ENCODE measurements around the gene PNKD.

PNKD gene

DNA sequence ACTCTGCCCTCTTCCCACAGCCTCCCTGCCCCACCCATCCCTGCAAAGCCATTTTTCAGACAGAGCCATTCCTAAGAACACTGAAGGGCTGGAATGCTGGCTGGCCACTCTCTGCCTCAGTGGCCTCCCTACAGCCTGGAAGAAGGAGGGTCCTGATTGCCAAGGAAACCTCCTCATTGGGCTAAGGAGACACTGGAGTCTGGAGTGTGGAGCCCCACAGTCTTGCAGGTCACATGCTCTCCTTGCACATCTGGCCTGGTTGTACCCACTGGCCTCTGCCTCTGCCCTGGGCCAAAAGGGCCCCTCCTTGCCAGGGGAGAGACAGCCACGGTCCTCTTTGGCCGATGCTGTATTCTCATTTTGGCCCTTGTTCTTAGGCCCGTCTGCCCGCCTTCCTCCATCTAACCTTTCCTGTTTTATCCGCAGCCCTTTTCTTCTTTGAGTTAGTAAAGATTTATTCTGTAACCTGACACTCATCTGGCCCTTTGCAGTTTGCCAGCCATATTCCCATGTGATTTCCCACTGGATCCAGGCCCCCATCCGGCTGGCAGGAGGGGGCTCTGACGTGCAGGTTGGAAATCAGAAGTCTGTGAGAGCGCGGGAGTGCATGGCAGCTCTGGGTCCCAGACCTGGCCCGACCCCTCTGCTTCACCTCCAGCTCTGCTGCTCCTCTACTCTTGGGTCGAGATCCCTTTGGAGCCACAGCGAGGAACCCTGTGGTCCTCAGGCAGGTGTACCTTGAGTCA lies 75.3 kb downstream of the PNKD start:
- DNase-seq = no peak

- DNase-seq = no peak
Measured at GRCh38 chr2:218347172-218347571, 76.9 kb downstream of the PNKD start.

DNA sequence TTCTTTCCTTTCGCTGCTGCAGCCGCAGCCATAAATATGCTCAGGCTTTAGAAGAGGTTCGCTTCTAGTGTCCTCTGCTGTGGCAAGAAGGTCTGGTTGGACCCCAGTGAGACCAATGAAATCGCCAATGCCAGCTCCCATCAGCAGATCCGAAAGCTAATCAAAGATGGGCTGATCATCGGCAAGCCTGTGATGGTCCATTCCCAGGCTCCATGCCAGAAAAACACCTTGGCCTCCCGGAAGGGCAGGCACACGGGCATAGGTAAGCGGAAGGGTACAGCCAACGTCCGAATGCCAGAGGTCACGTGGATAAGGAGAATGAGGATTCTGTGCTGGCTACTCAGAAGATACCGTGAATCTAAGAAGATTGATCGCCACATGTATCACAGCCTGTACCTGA lies 83.7 kb downstream of the PNKD start:
- DNase-seq = no peak

DNA sequence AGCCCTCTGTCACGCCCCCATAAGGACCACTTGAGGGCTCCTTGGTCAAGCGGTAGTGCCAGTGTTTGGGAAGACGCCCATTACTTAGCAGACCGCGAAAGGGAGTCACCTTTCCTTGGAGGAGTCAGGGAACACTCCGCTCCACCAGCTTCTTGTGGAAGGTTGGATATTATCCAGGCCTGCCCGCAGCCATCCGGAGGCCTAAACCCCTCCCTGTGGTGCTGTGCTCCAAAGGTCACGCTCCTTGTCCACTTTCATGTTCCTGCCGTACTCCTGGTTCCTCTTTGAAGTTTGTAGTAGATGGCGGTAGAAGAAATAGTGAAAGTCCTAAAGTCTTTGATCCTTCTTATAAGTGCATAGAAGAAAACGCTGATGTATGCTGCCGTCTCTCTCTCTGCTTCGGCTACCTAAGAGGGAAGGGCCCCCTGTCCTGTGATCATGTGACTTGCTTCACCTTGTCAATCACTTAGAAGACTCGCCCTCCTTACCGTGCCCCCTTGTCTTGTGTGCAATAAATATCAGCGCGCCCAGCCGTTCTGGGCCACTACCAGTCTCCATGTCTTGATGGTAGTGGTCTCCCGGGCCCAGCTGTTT lies 84.6 kb downstream of the PNKD start:
- DNase-seq = no peak

GRCh38 chr2:218357236-218358177 lies 87.2 kb downstream of the PNKD start:
- no peak for DNase-seq

DNA sequence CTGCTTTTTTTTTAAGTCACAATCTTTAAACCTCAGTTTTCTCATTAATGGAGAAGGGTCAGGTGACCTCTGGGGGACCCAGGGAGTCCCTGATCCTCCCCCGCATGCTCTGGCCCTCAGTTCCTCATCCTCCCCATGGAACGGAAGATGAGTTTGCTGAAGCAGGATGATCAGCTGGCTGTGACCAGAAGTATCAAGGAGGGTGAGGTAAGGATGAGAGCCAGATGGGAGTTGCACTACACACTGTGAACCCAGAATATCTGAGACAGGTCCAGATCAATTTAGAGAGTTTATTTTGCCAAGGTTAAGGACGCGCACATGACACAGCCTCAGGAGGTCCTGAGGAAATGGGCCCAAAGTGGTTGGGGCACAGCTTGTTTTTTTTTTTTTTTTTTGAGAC lies 90.1 kb downstream of the PNKD start:
- DNase-seq = no peak

- DNase-seq = no peak
Measured at GRCh38 chr2:218362606-218363005, 92.3 kb downstream of the PNKD start.

GRCh38 chr2:218363736-218364135 lies 93.4 kb downstream of the PNKD start:
- no peak for DNase-seq

DNA sequence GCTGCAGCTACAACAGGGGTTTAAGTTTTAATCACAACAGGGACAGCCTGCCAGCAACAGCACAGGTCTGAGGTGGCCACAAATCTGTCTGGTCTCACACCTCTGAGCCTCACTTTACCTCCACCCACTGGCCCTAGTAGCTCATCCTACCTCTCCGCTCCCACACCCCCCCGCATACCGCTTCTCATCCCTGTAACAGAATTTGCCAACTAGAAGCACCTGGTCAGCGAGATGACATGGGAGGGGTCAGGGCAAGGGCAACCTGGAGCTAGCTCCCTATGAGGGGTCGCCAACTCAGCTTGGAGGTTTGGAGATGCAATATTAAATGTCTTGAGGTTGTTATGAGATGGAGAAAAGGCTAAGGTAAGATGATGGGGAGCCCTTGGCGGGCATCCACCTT lies 93.9 kb downstream of the PNKD start:
- DNase-seq = no peak

GRCh38 chr2:218366621-218367414 lies 96.5 kb downstream of the PNKD start:
- no peak for DNase-seq

GRCh38 chr2:218367415-218368149 lies 97.3 kb downstream of the PNKD start:
- DNase-seq = peak; percentile 74

DNA sequence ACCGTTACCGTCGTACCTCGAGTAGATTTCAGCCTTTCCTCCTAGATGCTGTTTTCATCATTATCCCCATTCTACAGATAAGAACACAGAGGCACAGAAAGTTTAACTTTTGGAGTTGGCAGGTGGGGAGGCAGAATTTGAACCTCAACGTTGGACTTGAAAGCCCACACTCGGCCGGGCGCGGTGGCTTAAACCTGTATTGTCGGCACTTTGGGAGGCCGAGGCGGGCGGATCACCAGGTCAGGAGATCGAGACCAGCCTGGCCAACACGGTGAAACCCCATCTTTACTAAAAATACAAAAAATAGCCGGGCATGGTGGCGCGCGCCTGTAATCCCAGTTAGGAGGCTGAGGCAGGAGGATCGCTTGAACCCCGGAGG lies 97.8 kb downstream of the PNKD start:
- DNase-seq = no peak

DNA sequence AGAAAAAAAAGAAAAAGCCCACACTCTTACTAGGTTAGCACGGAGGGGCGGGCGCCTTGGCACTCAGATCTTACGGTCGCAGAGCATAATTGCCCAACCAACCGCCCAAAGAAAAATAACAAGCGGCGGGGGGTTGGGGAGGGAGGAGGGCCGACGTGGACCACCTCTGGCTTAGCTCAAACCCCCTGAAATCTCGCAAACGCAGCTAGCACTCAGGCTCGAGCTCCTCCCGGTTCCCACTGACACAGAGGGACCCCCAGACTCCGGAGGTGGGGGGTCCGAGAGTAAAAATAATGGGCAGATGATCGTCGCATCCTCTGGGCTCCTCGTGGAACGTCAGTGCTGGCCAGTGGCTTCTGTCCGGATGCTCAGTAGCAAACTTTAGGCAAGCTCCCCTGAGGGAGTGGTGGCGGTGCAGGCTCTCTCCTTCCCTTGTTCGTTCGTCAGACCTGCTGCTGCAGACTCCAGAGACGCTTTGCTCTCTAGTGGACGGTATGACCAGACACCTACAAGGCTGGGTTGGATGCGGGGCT lies 98.4 kb downstream of the PNKD start:
- DNase-seq = no peak

DNA sequence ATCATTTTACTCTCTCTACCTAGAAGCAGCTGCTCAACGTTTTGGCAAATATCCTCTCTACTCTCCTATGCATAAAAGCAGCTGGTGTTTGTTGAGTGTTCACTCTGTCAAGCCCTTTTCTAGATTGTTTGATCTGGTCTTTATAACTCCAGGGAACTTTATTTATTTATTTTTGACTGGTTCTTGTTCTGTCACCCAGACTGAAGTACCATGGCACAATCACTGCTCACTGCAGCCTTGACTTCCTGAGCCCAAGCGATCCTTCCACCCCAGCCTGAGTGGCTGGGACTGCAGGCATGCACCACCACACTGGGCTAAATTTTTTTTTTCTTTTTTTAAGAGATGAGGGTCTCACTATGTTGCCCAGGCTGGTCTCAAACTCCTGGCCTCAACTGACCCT lies 99.0 kb downstream of the PNKD start:
- DNase-seq = no peak

DNA sequence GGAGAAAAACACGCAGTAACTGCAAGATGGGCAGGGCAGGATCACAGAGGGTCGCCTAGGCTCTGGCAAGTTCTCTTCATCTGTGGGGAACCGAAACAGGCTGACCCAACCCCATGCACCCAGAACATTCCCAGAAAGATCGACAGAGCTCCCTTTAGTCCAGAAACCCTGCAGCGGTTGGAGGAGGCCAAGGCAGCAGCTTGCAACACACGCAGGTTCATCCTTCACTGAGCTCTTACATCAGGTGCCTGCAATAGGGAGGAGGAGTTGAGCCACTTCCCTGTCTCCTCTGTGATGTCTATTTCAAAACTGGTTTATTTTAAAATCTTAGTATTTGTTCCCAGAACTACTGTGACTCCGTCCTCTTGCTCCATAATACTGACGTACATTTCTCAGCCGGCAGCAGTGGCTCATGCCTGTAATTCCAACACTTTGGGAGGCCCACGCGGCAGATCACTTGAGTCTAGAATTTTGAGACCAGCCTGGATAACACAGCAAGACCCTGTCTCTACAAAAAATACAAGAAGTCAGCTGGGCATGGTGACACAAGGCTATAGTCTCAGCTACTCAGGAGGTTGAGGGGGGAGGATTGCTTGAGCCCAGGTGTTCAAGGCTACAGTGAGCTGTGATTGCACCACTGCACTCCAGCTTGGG lies 100.2 kb downstream of the PNKD start:
- no peak for DNase-seq

DNA sequence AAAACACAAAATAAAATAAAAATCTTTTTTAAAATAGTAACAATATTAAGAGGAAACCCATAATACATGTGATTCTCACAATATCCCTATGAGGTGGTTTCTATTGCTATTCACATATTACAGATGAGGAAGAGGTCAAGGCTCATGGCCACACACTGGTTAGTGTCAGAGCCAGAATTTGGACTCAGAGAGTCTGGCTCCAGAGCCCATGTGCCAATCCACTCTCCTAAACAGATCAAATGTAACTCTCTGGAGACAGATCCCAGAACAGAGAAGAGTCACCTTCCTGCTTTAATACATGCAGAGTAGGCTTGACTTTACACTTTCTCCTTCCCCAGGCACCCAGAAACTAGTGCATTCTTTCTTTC lies 101.6 kb downstream of the PNKD start:
- DNase-seq = no peak

- no peak for DNase-seq
Measured at GRCh38 chr2:218374795-218375194, 104.5 kb downstream of the PNKD start.

GRCh38 chr2:218375212-218375611 lies 104.9 kb downstream of the PNKD start:
- DNase-seq = no peak

GRCh38 chr2:218378053-218378452 lies 107.7 kb downstream of the PNKD start:
- DNase-seq = no peak

DNA sequence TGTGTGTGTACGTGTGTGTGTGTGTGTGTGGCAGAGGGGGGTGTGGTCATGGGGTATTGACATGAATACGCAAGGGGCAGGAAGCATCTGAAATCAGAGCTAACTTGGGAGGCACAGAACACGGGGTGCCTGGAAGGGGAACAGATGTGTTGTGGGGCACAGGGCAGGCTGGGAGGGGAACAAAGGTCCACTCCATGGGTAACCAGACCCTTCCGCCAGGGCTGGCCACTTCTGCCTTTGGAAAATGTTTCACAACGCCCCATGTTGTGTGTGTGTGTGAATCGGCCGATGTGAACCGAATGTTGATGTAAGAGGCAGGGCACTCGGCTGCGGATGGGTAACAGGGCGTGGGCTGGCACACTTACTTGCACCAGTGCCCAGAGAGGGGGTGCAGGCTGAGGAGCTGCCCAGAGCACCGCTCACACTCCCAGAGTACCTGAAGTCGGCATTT lies 111.6 kb downstream of the PNKD start, which contains the start of gene SLC11A1:
Gene SLC11A1 (plus strand): TSS at position 358 of the 451 bp plus-strand sequence. CDS start 96 bp downstream, outside the sequence.
- no peak for DNase-seq

DNA sequence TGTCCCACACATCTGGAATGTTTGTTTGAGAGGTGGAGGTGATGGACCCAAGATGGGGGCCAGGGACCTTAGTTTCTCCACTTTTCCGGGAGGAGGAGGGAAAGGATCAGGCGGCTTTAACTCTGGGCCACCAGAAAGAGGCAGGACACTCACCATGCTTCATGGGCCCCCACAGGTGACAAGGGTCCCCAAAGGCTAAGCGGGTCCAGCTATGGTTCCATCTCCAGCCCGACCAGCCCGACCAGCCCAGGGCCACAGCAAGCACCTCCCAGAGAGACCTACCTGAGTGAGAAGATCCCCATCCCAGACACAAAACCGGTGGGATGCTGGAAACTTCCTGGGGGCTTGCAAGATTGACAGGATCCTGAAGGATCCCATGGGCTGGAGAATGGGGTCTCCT lies 112.5 kb downstream of the PNKD start:
- DNase-seq = no peak
